ENCODE measurements around the gene TMSB15B. TPM values are rescaled to one million over a fixed set of nuclear protein-coding genes. Genes with fewer than 3 reads are reported as not detected.
A peak's percentile ranks its signal among the peaks of the same experiment; 100 is the strongest.
"Not testable (repeated sequence)": the region's sequence is repeated elsewhere in the genome, so short reads cannot be mapped to it uniquely, and the experiment has no call there.

TMSB15B gene
- total RNA-seq (2014; rRNA removed; shearing (Covaris generic)) = 2.5 and 4.3 TPM in 2 replicates
- 7.6 and 8.3 TPM in 2 replicates for polyA plus RNA-seq (2015; cell fraction: cytosol; rRNA removed)
- 6.0 and 6.2 TPM in 2 replicates for polyA plus RNA-seq (2015; cell fraction: nucleus; rRNA removed)

GRCh38 chrX:103962411-103963278, at the start of gene TMSB15B:
Gene TMSB15B, plus strand, starts transcription at chrX:103962627.
- DNase-seq (ENCODE audit: low read depth) = not testable (repeated sequence)

- no peak for DNase-seq (ENCODE audit: low read depth)
Observed at GRCh38 chrX:103913356-103914020, 48.9 kb upstream of the TMSB15B start.

DNA sequence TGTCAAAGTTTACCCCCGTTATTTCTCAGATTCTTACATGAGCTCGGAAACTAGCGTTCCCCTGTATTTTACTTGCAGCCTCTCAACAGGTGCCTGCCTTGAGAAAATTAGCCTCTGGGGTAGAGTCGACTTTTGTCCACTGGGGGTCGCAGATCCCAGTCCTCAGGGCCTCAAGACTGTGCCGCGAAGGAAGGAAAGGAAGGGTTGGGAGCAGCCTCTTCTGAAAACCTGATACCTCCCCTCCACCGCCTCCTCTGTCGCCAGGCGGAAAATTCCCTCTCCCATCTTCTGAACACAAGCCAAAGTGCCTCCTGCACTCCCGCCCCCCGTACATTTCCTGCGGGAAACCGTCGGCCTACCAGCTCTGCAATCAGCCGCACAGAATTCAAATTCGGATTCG, 44.4 kb upstream of the TMSB15B start:
- peak; percentile 83 for DNase-seq (ENCODE audit: low read depth)

GRCh38 chrX:103918571-103919269, 43.7 kb upstream of the TMSB15B start:
- peak; percentile 70 for DNase-seq (ENCODE audit: low read depth)

GRCh38 chrX:103919270-103919637, 43.2 kb upstream of the TMSB15B start:
- no peak for DNase-seq (ENCODE audit: low read depth)

GRCh38 chrX:103920515-103920914, 41.9 kb upstream of the TMSB15B start:
- not testable (repeated sequence) for DNase-seq (ENCODE audit: low read depth)

- DNase-seq (ENCODE audit: low read depth) = no peak
Observed at GRCh38 chrX:103927030-103927429, 35.4 kb upstream of the TMSB15B start.

DNA sequence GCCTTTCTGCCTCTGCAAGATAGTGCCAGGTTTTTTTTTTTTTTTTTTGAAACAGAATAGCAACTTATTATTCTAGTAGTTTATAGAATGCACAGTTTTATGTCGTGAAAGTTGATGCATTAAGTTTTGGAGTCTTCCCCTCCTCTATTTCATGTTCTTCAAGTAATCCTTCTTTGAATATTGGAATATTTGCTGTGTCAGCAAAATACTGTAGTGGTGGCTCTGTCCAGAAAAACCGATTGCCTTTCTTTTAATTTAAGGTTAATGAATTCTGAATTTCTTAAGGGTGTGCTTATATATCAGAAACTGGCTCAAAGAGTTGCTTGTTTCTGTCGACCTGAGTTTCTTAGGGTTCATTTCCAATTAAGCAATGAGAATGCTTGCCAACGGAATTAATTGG, 34.8 kb upstream of the TMSB15B start:
- no peak for DNase-seq (ENCODE audit: low read depth)

DNA sequence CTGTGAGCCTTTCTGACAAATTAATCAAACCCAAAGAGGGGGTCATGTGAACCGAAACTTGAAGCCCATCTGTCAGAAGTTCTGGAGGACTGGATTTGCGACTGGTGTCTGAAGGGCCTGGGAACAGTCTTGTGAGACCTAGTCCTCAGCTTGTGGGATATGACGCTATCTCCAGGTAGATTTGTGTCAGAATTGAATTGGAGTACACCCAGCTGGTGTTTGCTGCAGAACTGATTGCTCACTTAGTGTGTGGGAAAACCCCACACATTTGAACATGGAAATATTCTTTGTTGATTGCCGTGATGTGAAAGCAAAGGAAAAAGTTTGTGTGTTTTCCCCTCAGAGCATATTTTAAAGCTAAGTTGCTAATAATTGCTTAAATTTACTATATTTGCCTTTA, 30.3 kb upstream of the TMSB15B start:
- DNase-seq (ENCODE audit: low read depth) = no peak

DNA sequence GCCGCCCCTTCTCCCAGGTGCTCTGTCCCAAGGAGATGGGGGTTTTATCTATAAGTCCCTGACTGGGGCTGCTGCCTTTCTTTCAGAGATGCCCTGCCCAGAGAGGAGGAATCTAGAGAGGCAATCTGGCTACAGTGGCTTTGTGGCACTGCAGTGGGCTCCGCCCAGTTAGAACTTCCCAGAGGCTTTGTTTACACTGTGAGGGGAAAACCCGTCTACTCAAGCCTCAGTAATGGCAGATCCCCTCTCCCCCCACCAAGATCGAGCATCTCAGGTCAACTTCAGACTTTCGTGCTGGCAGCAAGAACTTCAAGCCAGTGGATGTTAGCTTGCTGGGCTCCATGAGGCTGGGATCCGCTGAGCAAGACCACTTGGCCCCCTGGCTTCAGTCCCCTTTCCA, 22.2 kb upstream of the TMSB15B start:
- not testable (repeated sequence) for DNase-seq (ENCODE audit: low read depth)

DNA sequence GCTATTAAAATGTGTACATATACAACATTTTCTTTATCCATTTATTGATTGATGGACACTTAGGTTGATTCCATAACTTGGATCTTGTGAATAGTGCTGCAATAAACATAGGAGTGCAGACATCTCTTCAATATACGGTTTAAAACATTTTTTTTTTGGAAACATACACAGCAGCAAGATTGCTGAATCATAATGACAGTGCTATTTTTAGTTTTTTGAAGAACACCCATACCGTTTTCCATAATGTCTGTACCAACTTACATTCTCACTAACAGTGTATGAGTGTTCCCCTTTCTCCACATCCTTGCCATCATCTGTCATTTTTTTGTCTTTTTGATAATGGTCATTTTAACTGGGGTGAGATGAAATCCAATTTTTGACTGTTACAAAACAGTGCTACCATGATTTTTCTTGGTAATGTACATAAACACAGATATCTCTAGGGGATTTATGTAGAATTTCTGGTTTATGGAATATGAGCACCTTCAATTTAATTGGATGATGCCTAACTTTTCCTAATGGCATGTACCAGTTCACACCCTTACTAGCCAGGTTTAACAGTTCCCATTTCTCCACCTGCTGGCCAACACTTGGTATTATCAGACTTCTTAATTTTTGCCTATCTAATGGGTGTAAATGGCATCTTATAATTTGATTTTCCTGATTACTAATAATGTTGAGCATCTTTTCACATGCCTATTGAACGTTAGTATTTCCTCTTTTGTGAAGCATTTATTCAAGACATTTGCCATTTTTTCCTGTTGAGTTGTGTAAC, 21.0 kb upstream of the TMSB15B start:
- DNase-seq (ENCODE audit: low read depth) = peak; percentile 10

GRCh38 chrX:103949506-103949905, 12.9 kb upstream of the TMSB15B start:
- no peak for DNase-seq (ENCODE audit: low read depth)

DNA sequence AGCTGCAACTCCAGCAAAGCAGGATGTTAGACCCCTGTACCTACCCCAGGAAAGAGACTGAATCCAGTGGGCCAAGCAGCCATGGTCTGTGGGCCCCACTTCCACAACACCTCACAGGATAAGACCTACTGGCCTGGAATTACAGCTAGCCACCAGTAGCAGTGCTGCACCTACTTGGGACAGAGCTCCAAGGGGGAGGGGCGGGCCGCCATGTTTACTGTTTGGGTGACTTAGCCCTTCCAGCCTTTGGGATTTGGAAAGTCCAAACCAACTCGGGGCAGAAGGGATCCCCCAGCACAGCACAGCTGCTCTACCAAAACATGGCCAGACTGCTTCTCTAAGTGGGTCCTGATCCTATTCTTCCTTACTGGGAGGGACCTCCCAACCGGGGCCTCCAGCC, 9.1 kb upstream of the TMSB15B start:
- no peak for DNase-seq (ENCODE audit: low read depth)

DNA sequence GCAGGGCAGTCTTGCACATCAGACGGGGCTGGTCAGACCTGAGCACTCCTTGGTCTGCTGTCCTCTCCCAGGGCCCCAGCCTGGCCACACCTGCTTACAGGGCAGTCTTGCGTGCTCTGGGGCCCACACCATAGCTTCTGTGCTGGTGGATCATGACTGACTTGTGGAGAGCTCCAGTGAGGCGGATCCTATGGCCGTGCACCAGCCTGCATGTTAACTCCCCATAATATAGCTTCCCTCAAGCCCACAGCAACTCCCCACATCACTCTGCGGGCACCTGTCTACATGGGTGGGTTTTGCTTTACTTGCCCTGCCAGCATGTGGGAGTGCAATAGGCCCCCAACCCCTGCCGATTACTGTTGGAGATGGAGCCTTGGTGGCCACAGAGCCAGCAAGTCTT, 8.2 kb upstream of the TMSB15B start:
- DNase-seq (ENCODE audit: low read depth) = no peak

GRCh38 chrX:103960599-103960998, 1.8 kb upstream of the TMSB15B start:
- DNase-seq (ENCODE audit: low read depth) = not testable (repeated sequence)

GRCh38 chrX:103983508-103983907, 21.1 kb downstream of the TMSB15B start:
- not testable (repeated sequence) for DNase-seq (ENCODE audit: low read depth)

GRCh38 chrX:103999234-103999633, 36.8 kb downstream of the TMSB15B start:
- no peak for DNase-seq (ENCODE audit: low read depth)

- no peak for DNase-seq (ENCODE audit: low read depth)
Observed at GRCh38 chrX:104008831-104009230, 46.4 kb downstream of the TMSB15B start.

- DNase-seq (ENCODE audit: low read depth) = no peak
Observed at GRCh38 chrX:104013158-104013557, 50.7 kb downstream of the TMSB15B start.

DNA sequence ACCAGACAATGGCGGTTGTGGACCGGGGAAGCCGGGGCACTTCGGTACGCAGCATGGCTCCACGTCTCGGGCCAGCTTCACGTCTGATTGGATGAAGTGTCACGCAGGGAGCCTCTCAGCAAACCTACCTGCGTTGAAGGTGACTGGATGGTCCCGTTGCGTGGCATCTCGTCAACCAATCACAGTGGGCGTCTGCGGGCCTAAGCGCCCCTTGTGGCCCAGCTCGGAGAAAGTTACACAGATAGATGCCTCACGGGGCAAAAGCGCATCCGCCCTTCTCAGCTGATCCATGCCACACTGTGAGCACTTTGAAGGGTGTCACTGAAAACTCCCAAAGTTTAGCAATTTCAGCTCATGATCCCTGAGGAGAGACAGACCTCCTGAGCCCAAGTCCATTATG, 51.2 kb downstream of the TMSB15B start, which contains the start of gene H2BW1:
TSS of gene H2BW1 (minus strand) at position 103 of the 400 bp plus-strand sequence. CDS start 132 bp downstream, outside the sequence.
- no peak for DNase-seq (ENCODE audit: low read depth)

DNA sequence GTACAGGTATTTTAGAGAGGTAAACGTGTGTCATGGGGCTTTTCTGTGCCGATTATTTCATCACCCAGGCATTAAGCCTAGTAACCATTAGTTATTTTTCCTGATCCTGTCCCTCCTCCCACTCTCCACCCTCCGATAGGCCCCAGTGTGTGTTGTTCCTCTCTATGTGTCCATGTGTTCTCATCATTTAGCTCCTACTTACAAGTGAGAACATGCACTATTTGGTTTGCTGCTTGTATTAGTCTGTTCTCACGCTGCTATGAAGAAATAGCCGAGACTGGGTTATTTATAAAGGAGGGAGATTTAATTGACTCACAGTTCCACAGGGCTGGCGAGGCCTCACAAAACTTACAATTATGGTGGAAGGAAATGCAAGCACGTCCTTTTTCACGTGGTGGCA, 53.1 kb downstream of the TMSB15B start:
- not testable (repeated sequence) for DNase-seq (ENCODE audit: low read depth)
